ENCODE measurements around the gene TRIM17.

- no peak for TF ChIP-seq CTCF (IDR thresholded peaks at IDR 0.05)
- TF ChIP-seq POLR2AphosphoS5 (IDR thresholded peaks at IDR 0.05; ENCODE audit: insufficient read depth in 1 of 2, low read depth in 1 of 2): no peak
Observed at GRCh38 chr1:228465141-228465540, 48.5 kb upstream of the TRIM17 start.

All from vagina (tissue), 2 donors.